Upper lobe of left lung (tissue), 6 donors: ENCODE measurements around the gene EEF2K. TPM values are rescaled to one million over a fixed set of nuclear protein-coding genes. Genes with fewer than 3 reads are reported as not detected.
A peak's percentile ranks its signal among the peaks of the same experiment; 100 is the strongest.

Experiments used
- ATAC-seq, 2 donors: fragments of 200-7000 bp; cut with Tn5 transposase; one replicate each; pipeline ENCODE4 v1.9.1; 2022; ENCODE audit warnings: mild to moderate bottlenecking in 2 of 2, moderate library complexity in 2 of 2; ENCODE audit not compliant: low FRiP score in 2 of 2
- DNase-seq, 2 donors: peaks; one replicate each; pipeline ENCODE4 v3.0.0-alpha.2; 2019 to 2020
- H3K27ac ChIP-seq, 4 donors: fragments of 200-600 bp; sonication (generic); one replicate each; pipeline ENCODE4 v1.5.1; 2016 to 2019
- H3K27me3 ChIP-seq, 4 donors: fragments of 200-600 bp; sonication (generic); one replicate each; pipeline ENCODE4 v1.5.1; 2017 to 2019
- H3K36me3 ChIP-seq, 4 donors: fragments of 200-600 bp; sonication (generic); one replicate each; pipeline ENCODE4 v1.5.1; 2016 to 2019
- H3K4me1 ChIP-seq, 4 donors: fragments of 200-600 bp; sonication (generic); one replicate each; pipeline ENCODE4 v1.5.1; 2018 to 2019
- H3K4me3 ChIP-seq, 4 donors: fragments of 200-600 bp; sonication (generic); one replicate each; pipeline ENCODE4 v1.5.1; 2017 to 2019; ENCODE audit warnings: mild to moderate bottlenecking in 2 of 4, moderate library complexity in 1 of 4
- H3K9me3 ChIP-seq, 4 donors: fragments of 200-600 bp; sonication (generic); one replicate each; pipeline ENCODE4 v1.5.1; 2018 to 2019
- EP300 ChIP-seq, 4 donors: sonication (generic); formaldehyde crosslinking; IDR thresholded peaks; one replicate each; pipeline ENCODE4 v1.5.1; 2017; ENCODE audit warnings: antibody characterized with exemption in 4 of 4, control low read depth in 2 of 4
- POLR2A ChIP-seq, 4 donors: fragments of 450-650 bp; IDR thresholded peaks; one replicate each; pipeline ENCODE4 v1.5.1; 2016 to 2017; ENCODE audit warnings: antibody characterized with exemption in 4 of 4, mild to moderate bottlenecking in 2 of 4
- POLR2AphosphoS5 ChIP-seq, 2 donors: sonication (generic); formaldehyde crosslinking; IDR thresholded peaks; one replicate each; pipeline ENCODE4 v1.5.1; 2017; ENCODE audit warnings: antibody characterized with exemption in 2 of 2
- WGBS, 2 donors: methylation state at CpG; one replicate each; pipeline ENCODE4 v1.1.5; 2017 to 2018; 5-methylcytosine and 5-hydroxymethylcytosine counted together
- total RNA-seq, 6 donors: library from RNA; depleted of rRNA in 4 of 6; stranded (reverse); fragments of >200 nt in 4 of 6; gene quantifications; one replicate each; pipeline versions ENCODE4 v1.1.0 to v1.2.1, GENCODE V29; 2016 to 2021
- TF ChIP-seq, protein P1 (sequence below), 6 experiments: fragments of 450-650 bp in 4 of 6; fragments of 200-600 bp in 2 of 6; sonication (generic) in 2 of 6; IDR thresholded peaks; one replicate each; pipeline ENCODE4 v1.5.1; 2016 to 2019; ENCODE audit warnings: antibody characterized with exemption in 6 of 6
- donor health status: DM: no; HTN: no; CAD: no; lungs with moderate emphysema.
- donor health status: DM: no; HTN: yes; CAD: no; lungs with severe emphysema.

The EEF2K gene
- total RNA-seq, 6 donors from 2014 or later = 16.9 to 48.2 (median 29.2) TPM

- Histone ChIP-seq H3K4me1 (peaks cover under 1 to 3% (median 2%) of the 10 kb centered on the region in 4 donors), H3K4me3 (no peak overlapping the region), H3K27me3 (no peaks in the 10 kb centered on the region), H3K9me3 (no peaks in the 10 kb centered on the region), H3K27ac (no peak overlapping the region), H3K36me3 (no peaks in the 10 kb centered on the region)
- no peak for ATAC-seq
- no peak for DNase-seq
- WGBS, 2 donors = 90 to 93% methylated on average over 5 of the region's 5 CpGs
- TF ChIP-seq, protein P1, sequence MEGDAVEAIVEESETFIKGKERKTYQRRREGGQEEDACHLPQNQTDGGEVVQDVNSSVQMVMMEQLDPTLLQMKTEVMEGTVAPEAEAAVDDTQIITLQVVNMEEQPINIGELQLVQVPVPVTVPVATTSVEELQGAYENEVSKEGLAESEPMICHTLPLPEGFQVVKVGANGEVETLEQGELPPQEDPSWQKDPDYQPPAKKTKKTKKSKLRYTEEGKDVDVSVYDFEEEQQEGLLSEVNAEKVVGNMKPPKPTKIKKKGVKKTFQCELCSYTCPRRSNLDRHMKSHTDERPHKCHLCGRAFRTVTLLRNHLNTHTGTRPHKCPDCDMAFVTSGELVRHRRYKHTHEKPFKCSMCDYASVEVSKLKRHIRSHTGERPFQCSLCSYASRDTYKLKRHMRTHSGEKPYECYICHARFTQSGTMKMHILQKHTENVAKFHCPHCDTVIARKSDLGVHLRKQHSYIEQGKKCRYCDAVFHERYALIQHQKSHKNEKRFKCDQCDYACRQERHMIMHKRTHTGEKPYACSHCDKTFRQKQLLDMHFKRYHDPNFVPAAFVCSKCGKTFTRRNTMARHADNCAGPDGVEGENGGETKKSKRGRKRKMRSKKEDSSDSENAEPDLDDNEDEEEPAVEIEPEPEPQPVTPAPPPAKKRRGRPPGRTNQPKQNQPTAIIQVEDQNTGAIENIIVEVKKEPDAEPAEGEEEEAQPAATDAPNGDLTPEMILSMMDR (IDR thresholded peaks at IDR 0.05) = no peak
- no peak for TF ChIP-seq EP300 (IDR thresholded peaks at IDR 0.05)
- TF ChIP-seq POLR2A (IDR thresholded peaks at IDR 0.05) = no peak
- TF ChIP-seq POLR2AphosphoS5 (IDR thresholded peaks at IDR 0.05) = no peak
These were observed 22.7 kb upstream of the EEF2K start for GRCh38 chr16:22183335-22183734.

DNA sequence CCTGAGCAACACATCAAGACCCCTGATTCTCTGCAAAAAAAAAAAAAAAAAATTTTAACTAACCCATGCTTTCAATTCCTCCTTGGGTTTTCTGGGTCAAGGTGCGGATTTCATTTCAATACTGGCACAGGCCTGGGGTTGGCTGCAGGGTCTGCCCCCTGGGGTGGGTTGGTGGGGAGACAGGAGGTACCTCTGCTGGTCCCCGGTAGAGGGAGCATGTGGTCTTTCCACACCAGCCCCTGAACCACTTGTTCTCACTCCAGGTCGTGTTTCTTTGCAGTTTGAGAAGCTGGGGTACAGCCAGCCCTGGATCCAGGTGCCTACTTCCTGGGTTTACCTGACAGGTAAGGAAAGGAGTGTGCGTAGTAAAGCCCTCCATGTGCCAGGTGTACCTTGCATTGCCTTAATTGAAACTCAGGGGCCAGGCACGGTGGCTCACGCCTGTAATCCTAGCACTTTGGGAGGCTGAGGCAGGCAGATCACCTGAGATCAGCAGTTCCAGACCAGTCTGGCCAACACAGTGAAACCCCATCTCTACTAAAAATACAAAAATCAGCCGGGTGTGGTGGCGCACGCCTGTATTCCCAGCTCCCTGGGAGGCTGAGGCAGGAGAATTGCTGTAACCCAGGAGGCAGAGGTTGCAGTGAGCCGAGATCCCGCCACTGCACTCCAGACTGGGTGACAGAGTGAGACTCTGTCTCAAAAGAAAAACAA, 22.0 kb upstream of the EEF2K start:
- no peaks in the 10 kb centered on the region for H3K27me3 ChIP-seq

DNA sequence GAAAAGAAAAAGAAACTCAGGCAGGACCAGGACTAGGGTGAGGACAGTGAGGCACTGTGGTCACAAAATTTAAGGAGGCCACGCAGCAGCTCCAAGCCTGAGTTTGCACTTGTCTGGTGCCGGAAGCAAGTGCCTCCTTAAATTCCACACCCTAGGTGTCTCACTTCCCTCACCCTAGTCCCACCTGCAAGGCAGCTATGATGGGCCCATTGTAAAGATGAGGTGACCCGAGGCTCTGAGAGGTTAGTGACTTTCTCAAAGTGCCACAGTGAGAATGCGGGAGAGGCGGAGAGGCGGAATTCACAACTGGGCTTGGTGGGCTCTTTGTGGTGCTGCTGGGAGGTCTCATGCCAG, 21.5 kb upstream of the EEF2K start:
- Histone ChIP-seq H3K4me1 (peaks cover 13 to 16% (median 15%) of the 10 kb centered on the region in 4 donors), H3K27me3 (no peaks in the 10 kb centered on the region), H3K27ac (no peak overlapping the region), H3K9me3 (no peaks in the 10 kb centered on the region), H3K4me3 (no peak overlapping the region), H3K36me3 (no peaks in the 10 kb centered on the region)
- TF ChIP-seq POLR2A (IDR thresholded peaks at IDR 0.05) (no peak), EP300 (IDR thresholded peaks at IDR 0.05) (no peak), POLR2AphosphoS5 (IDR thresholded peaks at IDR 0.05) (no peak)
- TF ChIP-seq, protein P1 (IDR thresholded peaks at IDR 0.05) = no peak
- no peak for DNase-seq
- 88 to 90% methylated on average over 6 of the region's 6 CpGs for WGBS, 2 donors
- no peak for ATAC-seq

More for the DNA sequence above, 22.0 kb upstream of the EEF2K start:
- H3K4me1 ChIP-seq = peaks cover 8 to 11% (median 9%) of the 10 kb centered on the region in 4 donors
- ATAC-seq (no peak), DNase-seq (no peak)
- H3K27ac ChIP-seq = no peak overlapping the region
- no peak overlapping the region for H3K4me3 ChIP-seq
- H3K36me3 ChIP-seq = no peaks in the 10 kb centered on the region
- no peaks in the 10 kb centered on the region for H3K9me3 ChIP-seq
- TF ChIP-seq, protein P1 (IDR thresholded peaks at IDR 0.05) = no peak
- no peak for TF ChIP-seq POLR2A (IDR thresholded peaks at IDR 0.05)
- TF ChIP-seq POLR2AphosphoS5 (IDR thresholded peaks at IDR 0.05) = no peak
- no peak for TF ChIP-seq EP300 (IDR thresholded peaks at IDR 0.05)
- 83 to 84% methylated on average over 11 of the region's 11 CpGs for WGBS, 2 donors

- Histone ChIP-seq H3K27me3 (no peaks in the 10 kb centered on the region), H3K9me3 (no peaks in the 10 kb centered on the region), H3K36me3 (no peaks in the 10 kb centered on the region), H3K27ac (no peak overlapping the region), H3K4me1 (peaks cover 18 to 24% (median 20%) of the 10 kb centered on the region in 4 donors), H3K4me3 (no peak overlapping the region)
- ATAC-seq (no peak), DNase-seq (no peak)
- 79 to 88% methylated on average over 3 of the region's 3 CpGs for WGBS, 2 donors
- TF ChIP-seq POLR2AphosphoS5 (IDR thresholded peaks at IDR 0.05) (no peak), POLR2A (IDR thresholded peaks at IDR 0.05) (no peak), EP300 (IDR thresholded peaks at IDR 0.05) (no peak)
- TF ChIP-seq, protein P1 (IDR thresholded peaks at IDR 0.05) = no peak
These were observed 19.6 kb upstream of the EEF2K start for GRCh38 chr16:22186517-22186916.

DNA sequence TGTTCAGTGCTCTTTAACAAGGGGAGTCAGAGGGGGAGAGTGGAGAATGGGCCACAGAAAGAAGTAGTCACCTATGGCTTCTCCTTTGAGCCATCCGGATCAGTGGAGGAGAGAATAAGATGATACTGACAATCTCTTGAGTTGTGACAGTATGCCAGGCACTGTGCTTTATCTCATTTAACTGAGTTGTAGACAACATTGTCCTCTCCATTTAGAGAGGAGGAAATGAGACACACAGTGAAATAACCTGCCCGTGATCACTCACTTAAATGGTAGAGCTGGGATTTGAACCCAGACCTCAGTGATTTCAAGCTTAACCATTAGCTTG, 17.8 kb upstream of the EEF2K start:
- DNase-seq (no peak), ATAC-seq (no peak)
- no peaks in the 10 kb centered on the region for H3K27me3 ChIP-seq
- H3K27ac ChIP-seq = peak overlapping the region in 3 of 4 donors; percentile 92 to 98 (median 94)
- peaks cover 31 to 39% (median 34%) of the 10 kb centered on the region in 4 donors for H3K4me1 ChIP-seq
- no peaks in the 10 kb centered on the region for H3K36me3 ChIP-seq
- no peaks in the 10 kb centered on the region for H3K9me3 ChIP-seq
- WGBS, 2 donors = 64 to 79% methylated on average over 2 of the region's 2 CpGs
- TF ChIP-seq EP300 (IDR thresholded peaks at IDR 0.05) (no peak), POLR2A (IDR thresholded peaks at IDR 0.05) (no peak), POLR2AphosphoS5 (IDR thresholded peaks at IDR 0.05) (no peak)
- TF ChIP-seq, protein P1 (IDR thresholded peaks at IDR 0.05) = no peak
- no peak overlapping the region for H3K4me3 ChIP-seq
